ENCODE data around the gene RNF214. TPM values are rescaled to one million over a fixed set of nuclear protein-coding genes. Genes with fewer than 3 reads are reported as not detected.

Gene RNF214
- total and polyA plus RNA-seq, 2 of the 4 experiments (the other 2 are of a cell fraction): 7.9 to 14.8 TPM

GRCh38 chr11:117189191-117189940 lies 43.1 kb upstream of the RNF214 start:
- CTCF ChIA-PET: no interaction called here
- H3K4ac ChIP-seq (ENCODE audit: low read depth, low read length): no peak overlapping the region
- H3K36me3 ChIP-seq (ENCODE audit: control insufficient read depth, insufficient read depth, low read length): peaks cover 70% of the 10 kb centered on the region
- no peak overlapping the region for H4K8ac ChIP-seq (ENCODE audit: low read depth in 2 of 2, low read length in 2 of 2)
- no peak overlapping the region for H3K4me2 ChIP-seq (ENCODE audit: low read depth, low read length)
- no peak overlapping the region for H2BK15ac ChIP-seq (ENCODE audit: low read depth, low read length)
- 0 out of 2 replicates have a peak, but pooled peaks cover 4% of the 10 kb centered on the region for H3K9me1 ChIP-seq (ENCODE audit: insufficient read depth, low read length)
- H2AFZ ChIP-seq (replicated peaks; ENCODE audit: low read length, poor library complexity): no peak overlapping the region
- H3K9me3 ChIP-seq (ENCODE audit: control insufficient read depth, insufficient read depth, low read length): no peaks in the 10 kb centered on the region
- H4K20me1 ChIP-seq (ENCODE audit: insufficient read depth, low read length): no peaks in the 10 kb centered on the region
- H3K79me1 ChIP-seq (ENCODE audit: low read depth in 1 of 2, low read length in 2 of 2): no peaks in the 10 kb centered on the region
- H3K27ac ChIP-seq (ENCODE audit: insufficient read depth, low read length): no peak overlapping the region
- WGBS, 2 experiments (ENCODE audit: extremely low coverage in 2 of 2, insufficient read length in 1 of 2): 100% methylated on average over 4 of the region's 22 CpGs; no CpG with 5 or more reads in 1 of the 2 experiments
- no peak overlapping the region for H3K18ac ChIP-seq (ENCODE audit: low read depth, low read length)
- H3K4me3 ChIP-seq (ENCODE audit: insufficient read depth, low read depth, low read length): no peak overlapping the region
- no peak overlapping the region for H3K23ac ChIP-seq (ENCODE audit: low read depth, low read length)
- H3K56ac ChIP-seq (ENCODE audit: extremely low read depth, insufficient read depth, low read length): no peak overlapping the region
- H3K4me1 ChIP-seq (ENCODE audit: control insufficient read depth, insufficient read depth, low read length): no peaks in the 10 kb centered on the region
- in situ Hi-C loops (cut with MboI; ENCODE audit: low sequenced_read_pairs) (no loop called here), dilution Hi-C loops (cut with HindIII; ENCODE audit: low sequenced_read_pairs, unreplicated experiment) (no loop called here), intact Hi-C loops (cut with micrococcal nuclease) (no loop called here)
- POLR2A ChIA-PET (ENCODE audit: unreplicated experiment): no interaction called here
- H2AK9ac ChIP-seq (replicated peaks; ENCODE audit: low read depth, low read length, poor library complexity): no peak overlapping the region
- no peak overlapping the region for H2BK5ac ChIP-seq (ENCODE audit: low read depth, low read length, poor library complexity, severe bottlenecking)
- H3K14ac ChIP-seq (replicated peaks; ENCODE audit: low read depth, low read length): no peak overlapping the region
- no TSS peak for BruUV-seq (replicated peaks)
- H3K9ac ChIP-seq (ENCODE audit: low read depth, low read length): no peak overlapping the region
- DNase-seq (no peak), ATAC-seq (ENCODE audit: low read depth) (no peak)
- no peak for TF ChIP-seq MAFK (IDR thresholded peaks at IDR 0.05; ENCODE audit: low read depth, low read length)
- no peaks in the 10 kb centered on the region for H3K27me3 ChIP-seq (ENCODE audit: control insufficient read depth, insufficient read depth, low read length)
- H2AK5ac ChIP-seq (ENCODE audit: low read depth, low read length): no peak overlapping the region
- no peak overlapping the region for H4K5ac ChIP-seq (ENCODE audit: low read depth, low read length)
- H2BK20ac ChIP-seq (ENCODE audit: low read depth, low read length): no peak overlapping the region
- no peak overlapping the region for H4K91ac ChIP-seq (ENCODE audit: insufficient read depth, low read depth, low read length)
- no peak overlapping the region for H2BK120ac ChIP-seq (ENCODE audit: low read depth, low read length)
